GM19438 (cell line): ENCODE data around the gene GPRC5C.
"Not testable (repeated sequence)": the region's sequence is repeated elsewhere in the genome, so short reads cannot be mapped to it uniquely, and the experiment has no call there.

Experiments
- ATAC-seq: cut with Tn5 transposase; IDR thresholded peaks from one replicate; pipeline ENCODE4 v1.9.1; 2021; ENCODE audit warnings: low read depth; ENCODE audit not compliant: unreplicated experiment

The GPRC5C gene

DNA sequence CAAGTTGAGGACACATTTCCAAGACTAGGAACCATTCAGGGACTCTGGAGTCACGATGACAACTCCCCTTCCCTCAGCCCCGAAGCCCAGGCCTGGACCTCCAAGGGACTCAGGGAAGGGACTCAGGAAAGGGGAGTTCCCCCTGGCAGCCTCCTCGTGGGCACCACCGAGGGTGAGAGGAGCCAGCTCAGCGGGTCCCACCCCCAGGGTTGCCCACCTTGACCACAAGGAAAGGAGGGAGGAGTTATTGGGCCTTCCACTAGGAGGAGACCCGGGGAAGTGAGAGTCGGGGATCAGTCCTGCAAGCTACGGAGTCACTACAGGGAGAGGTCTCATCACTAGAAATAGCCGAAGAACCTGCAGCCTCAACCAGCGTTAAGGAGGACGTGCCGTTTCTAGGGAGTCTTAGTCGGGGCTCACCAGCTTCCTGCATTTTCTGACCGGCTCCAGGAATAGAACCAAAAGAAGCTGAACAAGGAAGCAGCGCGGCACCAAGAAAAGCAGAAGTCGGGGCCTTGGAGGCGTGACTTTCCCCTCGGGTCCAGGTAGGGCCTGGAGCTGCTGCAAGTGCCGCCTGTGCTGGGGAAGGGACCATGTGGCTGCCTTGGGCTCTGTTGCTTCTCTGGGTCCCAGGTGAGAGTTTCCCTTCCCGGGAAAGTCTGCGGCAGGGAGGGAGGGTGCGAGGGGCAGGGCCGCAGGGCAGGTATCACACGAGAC lies 34.4 kb downstream of the GPRC5C start, which contains the start of gene CD300A:
Gene CD300A (plus strand): TSS at position 524 of the 717 bp plus-strand sequence. CDS start 70 bp downstream, at position 594.
- no peak for ATAC-seq

DNA sequence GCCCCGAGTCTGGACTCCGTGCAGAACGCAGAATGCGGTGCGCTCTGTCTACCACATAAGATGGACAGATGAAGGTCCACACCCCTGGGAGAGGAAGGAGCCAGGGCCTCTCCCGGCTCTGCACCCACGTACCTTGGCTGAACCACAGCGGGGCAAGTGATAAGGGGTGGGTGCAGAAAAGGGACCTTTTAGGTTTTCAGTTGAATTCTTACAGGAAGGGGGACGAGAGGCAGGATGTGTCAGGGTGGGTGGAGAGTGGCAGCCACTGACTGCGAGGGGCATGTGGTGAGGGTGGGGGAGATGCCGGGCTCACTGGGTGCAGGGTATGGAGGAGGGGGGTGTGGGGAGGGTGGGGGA lies 34.9 kb downstream of the GPRC5C start:
- ATAC-seq, result no peak

GRCh38 chr17:74467221-74467951 lies 35.5 kb downstream of the GPRC5C start:
- ATAC-seq, result peak; percentile 42

GRCh38 chr17:74471341-74471740 lies 39.5 kb downstream of the GPRC5C start:
- no peak for ATAC-seq

GRCh38 chr17:74472890-74473289 lies 41.0 kb downstream of the GPRC5C start:
- ATAC-seq, result no peak

DNA sequence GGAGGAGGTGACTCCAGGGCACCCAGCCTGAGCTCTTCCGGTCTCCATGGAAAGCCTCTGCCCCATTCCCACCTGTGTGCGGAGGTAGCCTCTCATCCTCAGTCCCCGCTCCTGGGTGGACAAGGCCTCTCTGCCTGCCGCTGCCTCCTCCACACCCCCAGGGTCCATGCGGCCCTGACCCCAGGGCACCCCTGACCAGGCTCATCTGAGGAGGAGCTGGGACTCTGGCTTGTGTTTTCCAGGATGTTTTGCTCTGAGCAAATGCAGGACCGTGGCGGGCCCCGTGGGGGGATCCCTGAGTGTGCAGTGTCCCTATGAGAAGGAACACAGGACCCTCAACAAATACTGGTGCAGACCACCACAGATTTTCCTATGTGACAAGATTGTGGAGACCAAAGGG lies 41.4 kb downstream of the GPRC5C start:
- no peak for ATAC-seq

DNA sequence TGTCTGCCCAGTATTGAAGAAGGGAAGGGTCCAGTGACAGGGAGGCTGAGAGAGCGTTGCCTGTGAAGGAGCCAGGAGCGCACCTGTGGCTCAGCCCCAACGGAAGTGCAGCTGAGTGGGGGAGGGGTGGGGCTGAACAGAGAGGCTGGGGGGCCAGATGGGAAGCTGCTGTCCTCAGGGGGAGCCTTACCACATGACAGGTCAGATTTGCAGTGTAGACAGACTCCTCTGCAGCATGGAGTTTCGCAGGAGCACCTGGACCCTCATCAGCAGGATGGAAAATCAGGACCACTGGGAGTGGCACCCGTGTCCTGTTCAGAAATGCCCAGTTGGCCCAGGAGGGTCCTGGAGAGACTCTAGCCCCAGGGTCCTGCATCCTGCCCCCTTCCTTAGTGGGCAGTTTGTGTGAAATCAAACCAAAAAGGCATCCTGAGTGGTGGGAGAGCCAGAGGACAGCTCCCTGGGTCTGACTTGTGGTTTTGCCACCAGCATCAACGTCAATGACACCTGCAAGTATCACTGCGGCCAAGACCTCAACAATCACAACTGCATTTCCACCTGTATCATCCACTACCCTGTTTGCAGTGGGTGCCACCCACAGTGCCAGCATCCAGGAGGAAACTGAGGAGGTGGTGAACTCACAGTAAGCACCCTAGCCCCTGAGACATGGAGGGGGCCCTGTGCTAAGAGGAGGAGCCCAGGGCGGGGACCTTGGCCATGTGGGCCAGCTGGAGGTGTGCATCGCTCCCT lies 42.3 kb downstream of the GPRC5C start:
- no peak for ATAC-seq

- no peak for ATAC-seq
These were observed 43.3 kb downstream of the GPRC5C start for GRCh38 chr17:74475189-74475588.

DNA sequence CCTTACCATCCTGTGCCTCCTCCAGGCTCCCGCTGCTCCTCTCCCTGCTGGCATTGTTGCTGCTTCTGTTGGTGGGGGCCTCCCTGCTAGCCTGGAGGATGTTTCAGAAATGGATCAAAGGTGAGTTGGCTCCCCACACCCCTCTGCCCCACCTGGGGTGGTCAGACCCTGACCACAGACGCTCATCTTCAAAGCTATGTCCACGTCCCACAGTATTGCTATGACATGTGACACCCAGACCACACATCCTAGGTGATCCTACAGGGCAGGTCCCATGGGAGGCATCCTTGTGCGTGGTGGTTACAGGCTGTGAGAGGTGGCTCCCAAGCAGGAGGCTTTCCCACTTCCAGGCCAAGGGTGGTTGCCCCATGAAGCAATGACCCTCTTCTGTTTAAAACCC lies 45.5 kb downstream of the GPRC5C start:
- no peak for ATAC-seq

- no peak for ATAC-seq
These were observed 46.7 kb downstream of the GPRC5C start for GRCh38 chr17:74478420-74479100.

GRCh38 chr17:74480290-74480689 lies 48.4 kb downstream of the GPRC5C start:
- ATAC-seq, result no peak

DNA sequence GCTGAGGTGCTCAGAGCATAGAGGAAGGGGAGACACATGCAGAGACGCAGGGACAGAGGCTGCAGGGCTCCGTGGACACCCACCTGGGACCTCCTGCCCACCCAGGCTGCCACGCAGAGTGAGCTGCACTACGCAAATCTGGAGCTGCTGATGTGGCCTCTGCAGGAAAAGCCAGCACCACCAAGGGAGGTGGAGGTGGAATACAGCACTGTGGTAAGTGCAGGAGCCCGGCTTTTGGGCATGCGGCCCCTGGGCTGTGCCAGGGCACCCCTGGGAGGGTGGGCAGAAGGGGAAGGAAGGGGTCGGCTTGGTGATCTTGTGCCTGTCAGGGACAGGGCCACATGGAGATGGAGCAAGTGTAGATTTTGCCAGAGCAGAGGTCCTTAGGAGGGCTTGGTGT lies 49.7 kb downstream of the GPRC5C start:
- no peak for ATAC-seq

- no peak for ATAC-seq
These were observed 52.2 kb downstream of the GPRC5C start for GRCh38 chr17:74484066-74484465.

DNA sequence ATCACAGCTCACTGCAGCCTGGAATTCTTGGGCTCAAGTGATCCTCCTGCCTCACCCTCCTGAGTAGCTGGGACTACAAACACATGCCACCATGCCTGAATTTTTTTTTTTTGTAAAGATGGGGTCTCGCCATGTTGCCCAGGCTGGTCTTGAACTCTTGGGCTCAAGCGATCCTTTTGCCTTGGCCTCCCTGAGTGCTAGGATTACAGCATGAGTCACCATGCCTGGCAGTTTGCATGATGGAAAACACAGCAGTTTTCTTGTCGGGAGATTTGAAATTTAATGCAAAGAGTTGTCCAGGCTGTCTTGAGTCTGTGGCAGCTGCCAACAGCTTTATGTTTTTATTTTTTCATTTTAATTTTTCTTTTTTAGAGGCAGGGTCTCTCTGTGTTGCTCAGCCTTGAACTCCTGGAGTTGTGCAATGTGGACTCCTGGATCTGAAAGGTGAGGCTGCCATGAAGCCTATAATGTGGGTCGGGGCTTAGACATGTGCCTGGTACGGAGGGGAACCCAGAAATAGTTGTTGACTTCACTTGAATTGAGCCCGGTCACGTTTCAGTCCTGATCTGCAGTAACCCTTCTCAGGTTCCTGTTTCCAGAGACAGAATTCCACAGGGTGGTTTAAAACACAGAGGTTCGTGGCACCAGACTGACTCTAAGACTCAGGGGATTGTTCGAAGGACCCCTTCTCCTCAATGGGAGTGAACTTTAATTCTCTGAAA lies 53.3 kb downstream of the GPRC5C start:
- no peak for ATAC-seq

DNA sequence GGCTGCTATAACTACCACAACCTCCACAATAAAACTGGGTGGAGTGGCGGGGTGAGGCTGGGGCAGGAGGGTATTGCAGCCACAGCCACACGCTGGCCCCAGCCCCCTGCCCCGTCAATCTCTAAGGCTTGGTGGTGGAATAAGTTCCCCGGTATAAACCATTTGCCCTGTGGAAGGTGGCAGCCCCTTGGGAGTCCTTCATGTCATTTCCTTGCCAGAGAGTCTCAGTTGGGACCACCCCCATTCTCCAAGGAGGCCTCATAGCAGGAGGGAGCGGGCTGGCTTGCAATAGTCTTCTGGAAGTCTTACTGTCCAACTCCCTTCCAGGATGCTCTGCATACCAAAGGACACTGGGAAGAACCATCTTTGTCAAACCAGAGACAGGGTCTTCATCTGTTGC lies 54.0 kb downstream of the GPRC5C start:
- ATAC-seq, result no peak

- not testable (repeated sequence) for ATAC-seq
These were observed 56.4 kb downstream of the GPRC5C start for GRCh38 chr17:74488276-74488675.

GRCh38 chr17:74490716-74491115 lies 58.8 kb downstream of the GPRC5C start:
- ATAC-seq, result no peak

DNA sequence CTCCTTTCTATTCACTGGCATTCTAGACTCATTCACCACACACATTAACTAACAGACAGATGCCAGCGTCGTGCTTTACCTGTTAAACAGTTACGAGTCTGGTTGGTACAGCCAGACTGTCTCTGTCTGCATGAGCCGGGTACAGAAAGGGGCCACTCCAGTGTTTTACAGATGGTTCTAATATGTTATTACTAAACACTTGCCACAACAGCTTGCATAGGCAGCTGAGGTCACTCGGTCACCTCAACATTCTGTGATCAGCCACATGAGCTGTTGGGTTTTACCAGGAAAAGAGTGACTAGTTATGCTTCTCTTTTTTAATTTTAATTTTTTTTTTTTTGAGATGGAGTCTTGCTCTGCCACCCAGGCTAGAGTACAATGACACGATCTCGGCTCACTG lies 59.7 kb downstream of the GPRC5C start:
- ATAC-seq, result no peak

DNA sequence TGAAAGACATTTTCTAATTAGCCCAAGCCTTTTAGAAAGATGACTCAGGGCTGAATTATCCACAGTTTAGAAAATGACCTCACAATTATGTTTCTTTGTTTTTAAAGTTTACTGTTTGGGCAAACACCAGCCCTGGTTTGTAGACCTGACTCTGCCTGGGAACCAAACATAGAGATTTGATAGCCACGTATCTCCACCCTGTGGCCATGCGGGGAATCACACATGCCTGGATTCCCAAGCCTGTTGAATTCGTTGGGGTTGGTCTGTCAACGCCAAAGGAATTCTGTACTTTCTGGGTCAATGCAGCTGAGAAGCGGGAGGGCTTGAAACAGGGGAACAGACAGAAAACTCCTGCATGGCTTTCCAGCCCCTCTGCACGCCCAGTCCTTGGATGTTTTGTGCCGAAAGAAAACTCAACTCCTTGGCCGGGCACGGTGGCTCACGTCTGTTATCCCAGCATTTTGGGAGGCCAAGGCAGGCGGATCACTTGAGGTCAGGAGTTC lies 61.5 kb downstream of the GPRC5C start:
- no peak for ATAC-seq
